ENCODE data around the gene MMGT1.

The MMGT1 gene

DNA sequence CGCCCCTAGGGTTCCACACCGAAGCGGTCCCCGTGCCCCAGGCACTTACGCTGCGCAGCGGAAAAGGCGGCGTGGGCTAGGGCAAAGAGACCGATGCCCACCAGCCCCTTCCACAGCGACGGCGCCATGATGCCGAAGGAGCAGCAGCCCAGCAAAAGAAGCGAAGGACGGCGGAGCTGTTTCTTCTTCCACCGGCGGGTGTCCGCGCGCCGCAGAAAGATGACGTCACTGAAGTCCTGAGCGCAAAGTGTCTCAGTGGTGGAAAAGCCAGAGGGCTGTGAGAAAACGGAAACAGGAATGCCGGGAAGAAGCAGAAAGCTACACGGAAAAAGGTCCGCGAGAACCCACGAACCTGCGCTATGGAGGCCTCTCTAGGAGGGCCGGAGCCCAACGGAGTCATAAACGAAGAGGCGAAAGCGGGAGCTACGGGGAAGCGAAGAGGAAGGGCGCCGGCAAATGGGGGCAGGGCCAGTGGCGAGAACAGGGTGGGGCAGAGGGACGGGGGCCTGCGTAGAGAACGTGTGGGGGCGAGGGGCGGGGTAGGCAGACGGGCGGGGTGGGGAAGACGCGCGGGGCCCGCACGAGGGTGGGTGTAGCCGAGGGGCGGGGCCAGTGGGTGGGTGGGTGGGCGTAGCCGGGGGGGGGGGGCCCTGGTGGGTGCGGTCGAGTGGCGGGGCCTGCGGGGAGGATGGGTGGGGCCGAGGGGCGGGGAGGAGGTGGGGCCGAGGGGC, at the start of gene MMGT1:
Gene MMGT1 (minus strand): TSS at position 441 of the 731 bp plus-strand sequence. CDS start 313 bp downstream, at position 128.
- peak; percentile 56 to 81 (median 62) for DNase-seq (ENCODE audit: low read depth in 3 of 3)

DNA sequence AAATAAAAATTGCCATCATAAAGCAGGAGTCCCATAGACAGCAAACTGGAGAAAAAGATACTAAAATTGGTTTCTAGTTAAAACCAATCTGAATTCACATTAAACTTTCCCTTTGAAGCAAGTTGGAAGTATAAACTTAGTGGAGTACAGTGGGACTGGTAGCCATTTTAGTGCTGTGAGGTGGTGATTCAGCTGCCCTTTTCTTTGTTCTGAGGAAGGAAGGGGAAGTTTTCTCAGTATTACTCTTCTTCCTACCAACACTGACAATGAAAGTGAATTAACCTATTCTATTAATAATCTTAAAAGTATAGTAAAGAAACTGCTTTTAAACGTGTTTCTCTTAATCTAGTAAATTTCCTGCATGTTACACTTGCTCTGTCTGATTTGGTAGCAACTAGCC, 48.1 kb upstream of the MMGT1 start:
- no peak for DNase-seq (ENCODE audit: low read depth in 3 of 3)

DNA sequence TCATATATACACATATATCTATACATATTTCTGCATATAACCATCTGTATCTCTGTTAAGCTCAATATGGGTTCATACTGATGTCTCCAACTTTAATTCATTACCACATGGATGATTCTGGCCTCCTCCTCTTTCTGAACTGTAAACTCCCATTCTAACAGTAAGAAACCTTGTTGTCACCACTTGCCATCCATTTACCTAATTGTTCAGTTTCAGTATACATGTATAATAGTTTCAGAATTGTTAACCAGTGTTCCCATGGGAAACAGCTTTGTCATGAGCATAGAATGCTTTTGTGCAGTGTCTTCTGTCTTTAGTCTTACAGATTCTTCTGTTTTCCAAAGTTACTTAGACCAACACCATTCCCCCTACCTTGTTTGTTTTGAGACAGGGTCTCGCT, 47.4 kb upstream of the MMGT1 start:
- no peak for DNase-seq (ENCODE audit: low read depth in 3 of 3)

DNA sequence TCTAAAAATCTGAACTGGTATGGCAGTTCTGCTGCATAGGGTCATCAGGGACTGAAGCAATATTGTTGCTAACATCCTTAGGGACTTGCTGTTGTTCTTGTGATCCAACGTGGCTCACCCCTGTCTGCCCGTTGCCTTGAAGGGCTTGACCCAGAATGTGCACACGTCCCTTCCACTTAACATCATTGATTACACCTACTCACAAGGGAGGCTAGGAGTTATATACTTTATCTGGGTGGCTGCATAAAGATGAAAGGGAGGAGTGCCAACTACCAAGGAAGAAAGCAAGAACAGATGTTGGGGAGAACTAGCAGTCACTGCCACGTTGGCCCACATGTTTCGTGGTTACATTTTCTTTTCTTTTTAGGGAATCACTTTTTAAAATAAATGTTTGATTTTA, 45.4 kb upstream of the MMGT1 start:
- no peak for DNase-seq (ENCODE audit: low read depth in 3 of 3)

DNA sequence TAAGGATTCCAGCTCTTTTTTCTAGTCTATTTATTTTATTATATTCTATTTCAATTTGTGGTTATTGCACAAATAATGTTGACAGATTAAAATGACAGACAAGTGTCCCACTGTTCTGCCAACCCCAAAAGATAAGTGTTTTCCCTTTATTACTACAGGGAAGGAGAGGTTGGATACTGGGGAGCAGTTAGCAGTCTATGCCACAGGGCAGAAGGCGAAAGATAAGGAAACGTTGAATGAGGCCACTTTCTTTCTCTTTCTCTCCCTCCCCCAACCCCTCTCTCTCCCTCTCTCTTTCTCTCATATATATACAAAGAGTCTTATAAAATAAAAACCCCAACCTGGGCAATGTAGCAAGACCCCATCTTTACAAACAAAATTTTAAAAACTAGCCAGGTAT, 43.1 kb upstream of the MMGT1 start:
- no peak for DNase-seq (ENCODE audit: low read depth in 3 of 3)

DNA sequence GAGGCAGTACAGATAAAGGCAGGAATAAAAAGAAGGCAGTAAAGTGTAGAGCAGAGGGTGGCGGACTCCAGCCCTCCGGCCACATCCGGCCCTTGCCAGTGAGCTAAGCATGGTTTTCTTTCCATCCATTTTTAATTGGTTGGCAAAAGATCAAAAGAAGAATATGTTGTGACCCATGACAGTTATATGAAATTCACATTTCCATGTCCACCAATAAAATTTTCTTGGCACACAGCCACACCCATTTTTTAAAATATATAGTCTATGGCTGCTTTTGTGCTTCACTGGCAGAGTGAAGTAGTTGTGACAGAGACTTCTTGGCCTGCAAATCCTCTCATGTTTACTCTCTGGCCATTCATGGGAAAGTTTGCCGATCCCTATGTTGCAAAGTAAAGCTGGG, 41.2 kb upstream of the MMGT1 start:
- DNase-seq (ENCODE audit: low read depth in 3 of 3), result no peak

DNA sequence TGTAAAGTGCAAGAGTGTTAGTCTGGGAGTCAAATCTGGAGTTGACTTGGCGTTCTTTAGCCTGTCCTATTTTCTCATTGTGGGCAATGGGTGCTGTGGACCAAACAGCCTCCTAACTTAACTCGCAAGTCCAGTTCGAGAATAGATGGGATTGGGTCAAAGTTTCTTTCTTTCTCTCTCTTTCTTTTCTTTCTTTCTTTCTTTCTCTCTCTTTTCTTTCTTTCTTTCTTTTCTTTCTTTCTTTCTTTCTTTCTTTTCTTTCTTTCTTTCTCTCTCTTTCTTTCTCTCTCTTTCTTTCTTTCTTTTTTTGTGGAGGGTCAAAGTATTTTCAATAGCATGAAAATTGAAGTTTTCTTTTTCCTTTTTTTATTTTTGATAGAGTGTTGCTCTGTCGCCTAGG, 14.5 kb upstream of the MMGT1 start:
- DNase-seq (ENCODE audit: low read depth in 3 of 3), result no peak

DNA sequence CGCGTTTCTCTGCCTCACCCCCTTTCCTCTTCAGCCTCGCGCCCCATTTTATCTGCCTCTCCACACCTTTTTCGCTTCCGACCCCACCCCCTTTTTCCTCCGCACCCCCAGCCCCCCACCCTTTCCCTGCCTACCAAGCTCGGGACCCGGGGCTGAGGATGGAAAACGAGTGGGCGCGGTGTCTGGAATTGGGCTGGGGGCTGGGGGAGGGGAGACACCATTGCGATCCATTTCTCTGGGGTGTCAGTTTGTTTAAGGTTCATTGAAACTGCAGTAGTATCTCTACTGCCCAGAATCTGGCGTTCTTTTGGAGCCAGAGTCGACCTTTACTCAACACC, 12.2 kb upstream of the MMGT1 start:
- DNase-seq (ENCODE audit: low read depth in 3 of 3), result no peak

DNA sequence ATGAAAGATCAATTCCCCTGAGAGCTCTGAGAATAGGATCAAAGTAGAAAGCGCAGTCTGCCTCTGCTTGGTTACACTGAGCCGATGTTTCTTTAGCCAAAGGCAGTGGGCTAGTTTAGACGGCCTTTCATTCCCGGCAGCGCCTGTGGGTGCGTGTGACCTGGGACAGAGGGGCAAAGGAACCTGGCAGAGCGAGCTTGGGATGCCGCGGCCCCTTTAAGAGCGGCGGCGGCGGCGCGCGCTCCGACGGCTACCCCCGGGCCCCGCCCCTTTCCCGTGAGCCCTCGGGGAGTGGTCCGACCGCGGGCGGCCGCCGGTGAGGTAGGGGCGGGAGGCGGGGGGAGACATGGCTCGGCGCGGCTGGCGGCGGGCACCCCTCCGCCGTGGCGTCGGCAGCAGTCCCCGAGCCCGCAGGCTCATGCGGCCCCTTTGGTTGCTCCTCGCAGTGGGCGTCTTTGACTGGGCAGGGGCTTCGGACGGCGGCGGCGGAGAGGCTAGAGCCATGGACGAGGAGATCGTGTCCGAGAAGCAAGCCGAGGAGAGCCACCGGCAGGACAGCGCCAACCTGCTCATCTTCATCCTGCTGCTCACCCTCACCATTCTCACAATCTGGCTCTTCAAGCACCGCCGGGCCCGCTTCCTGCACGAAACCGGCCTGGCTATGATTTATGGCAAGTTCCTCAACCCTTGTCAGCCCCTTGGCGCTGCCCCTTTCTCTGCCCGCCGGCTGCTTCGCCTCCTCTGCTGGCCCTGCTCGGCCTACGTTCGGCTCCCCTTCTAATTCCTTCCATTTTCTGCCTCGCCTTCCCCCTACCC, 11.6 kb upstream of the MMGT1 start, which contains the start of gene SLC9A6:
Gene SLC9A6 (plus strand): TSS at position 279 of the 816 bp plus-strand sequence. CDS start 224 bp downstream, at position 503.
- peak; percentile 40 to 62 (median 44) for DNase-seq (ENCODE audit: low read depth in 3 of 3)

DNA sequence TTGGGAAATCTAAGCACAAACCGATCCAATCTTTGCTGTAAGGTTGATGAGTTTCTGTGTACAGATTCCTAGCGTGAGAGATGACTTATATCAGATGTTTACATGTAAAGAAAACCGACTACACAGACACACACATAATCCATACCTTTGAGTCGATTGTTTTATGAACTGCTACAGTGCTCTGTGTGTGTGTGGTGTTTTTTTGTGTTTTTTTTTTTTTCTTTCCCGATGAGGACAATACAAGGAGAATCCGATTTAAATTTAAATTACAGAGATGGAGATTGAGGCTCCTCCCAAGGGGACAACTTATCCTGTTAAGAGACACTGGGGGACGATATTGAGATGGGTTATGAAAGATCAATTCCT, 11.0 kb upstream of the MMGT1 start:
- no peak for DNase-seq (ENCODE audit: low read depth in 3 of 3)

DNA sequence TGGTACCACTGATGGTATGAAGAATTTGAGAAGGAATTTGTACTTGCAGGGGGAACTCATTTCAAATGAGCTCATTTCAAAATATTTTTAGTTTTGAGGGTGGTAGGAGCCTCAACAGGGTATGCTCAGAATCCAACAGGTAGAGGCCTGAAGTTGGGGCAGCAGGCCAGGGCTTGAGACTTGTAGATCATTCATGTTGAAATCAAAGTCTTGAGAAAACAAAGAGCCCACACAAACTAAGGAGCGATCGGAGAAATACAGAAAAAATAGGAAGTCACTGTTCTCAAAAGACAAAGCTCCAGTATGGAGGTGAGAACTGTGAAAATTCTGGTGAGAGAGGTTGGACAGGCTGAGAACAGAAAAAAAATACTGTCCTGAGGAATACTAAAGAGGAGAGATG, 10.5 kb upstream of the MMGT1 start:
- no peak for DNase-seq (ENCODE audit: low read depth in 3 of 3)

DNA sequence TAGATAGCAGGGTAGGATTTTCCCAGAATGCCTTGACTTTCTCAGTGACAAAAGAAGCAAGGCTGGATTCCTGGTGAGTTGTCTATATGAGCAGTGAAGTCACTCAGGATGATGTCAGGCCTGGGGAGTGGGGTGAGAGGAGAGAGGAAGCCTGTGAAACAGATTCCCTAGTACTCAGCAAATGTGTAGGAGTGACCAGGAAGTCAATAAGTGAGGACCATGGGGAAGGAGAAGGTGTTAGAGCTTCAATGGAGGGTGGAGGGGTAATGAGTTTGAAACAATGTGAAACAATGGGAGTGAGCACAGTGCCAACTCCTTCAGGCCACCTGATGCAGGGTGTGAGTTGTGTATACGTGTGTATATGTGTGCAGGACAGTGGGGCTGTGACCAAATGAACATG, 9.1 kb upstream of the MMGT1 start:
- DNase-seq (ENCODE audit: low read depth in 3 of 3), result no peak

DNA sequence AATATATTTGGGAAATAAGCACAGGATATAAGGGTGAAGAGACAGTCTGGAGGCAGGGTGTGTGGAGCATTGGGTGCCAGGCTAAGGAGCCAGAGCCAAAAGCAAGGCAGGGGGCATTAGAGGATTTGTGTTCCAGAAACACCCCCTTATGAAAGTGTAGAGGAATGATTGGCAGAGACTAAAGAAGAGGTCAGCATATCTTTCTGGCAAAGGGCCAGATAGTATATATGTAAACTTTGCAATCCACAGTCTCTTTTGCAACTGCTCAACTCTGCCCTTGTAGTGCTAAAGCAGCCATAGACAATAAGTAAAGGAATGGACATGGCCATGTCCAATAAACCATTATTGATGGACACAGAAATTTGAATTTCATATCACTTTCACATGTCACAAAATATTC, 7.9 kb upstream of the MMGT1 start:
- DNase-seq (ENCODE audit: low read depth in 3 of 3), result no peak

DNA sequence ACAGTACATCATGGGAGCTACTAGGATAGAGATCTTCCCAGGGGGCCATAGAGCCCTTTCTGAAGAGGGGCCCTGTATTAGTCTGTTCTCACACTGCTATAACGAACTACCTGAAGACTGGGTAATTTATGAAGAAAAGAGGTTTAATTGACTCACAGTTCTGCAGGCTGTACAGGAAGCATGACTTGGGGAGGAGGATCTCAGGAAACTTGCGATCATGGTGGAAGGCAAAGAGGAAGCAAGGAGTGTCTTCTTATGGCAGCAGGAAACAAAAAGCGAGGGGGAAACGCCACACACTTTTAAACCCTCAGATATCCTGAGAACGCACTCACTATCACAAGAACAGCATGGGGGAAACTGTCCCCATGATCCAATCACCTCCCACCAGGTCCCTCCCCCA, 7.2 kb upstream of the MMGT1 start:
- no peak for DNase-seq (ENCODE audit: low read depth in 3 of 3)

DNA sequence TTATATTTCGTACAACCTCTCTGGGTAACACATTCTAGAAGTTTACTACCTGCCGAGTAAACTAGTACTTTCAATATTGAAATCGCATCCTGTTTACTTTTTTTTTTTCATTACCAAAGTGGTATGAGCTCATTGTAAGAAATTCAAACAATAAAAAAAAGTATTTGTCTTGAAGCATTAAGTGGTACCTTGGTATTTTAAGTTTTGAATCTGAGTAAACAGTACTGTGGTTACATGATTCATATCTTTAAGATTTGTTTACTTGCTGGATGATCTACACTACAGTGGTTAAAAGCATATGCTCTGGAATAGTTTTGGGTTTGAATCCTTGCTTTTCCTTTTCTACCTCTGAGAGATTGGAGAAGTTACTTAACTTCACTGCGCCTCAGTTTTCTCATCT, 3.8 kb upstream of the MMGT1 start:
- DNase-seq (ENCODE audit: low read depth in 3 of 3), result no peak

DNA sequence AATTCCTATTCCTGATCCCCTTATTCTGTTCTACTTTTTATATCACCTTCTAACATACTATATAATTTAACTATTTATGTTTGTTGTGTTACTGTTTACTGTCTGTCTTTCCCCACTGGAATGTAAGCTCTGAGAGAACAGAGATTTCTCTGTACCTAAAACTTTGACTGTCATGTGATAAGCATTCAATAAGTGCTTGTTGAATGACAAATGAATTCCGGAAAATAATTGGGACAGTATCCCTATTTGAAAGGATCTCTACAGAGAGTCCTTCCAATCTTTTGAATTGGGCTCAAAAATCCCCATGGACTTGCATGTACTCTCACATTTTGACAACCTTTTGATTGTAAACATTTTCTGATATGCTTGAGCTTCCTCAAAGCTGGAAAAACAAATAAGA, 1.6 kb upstream of the MMGT1 start:
- DNase-seq (ENCODE audit: low read depth in 3 of 3), result no peak

DNA sequence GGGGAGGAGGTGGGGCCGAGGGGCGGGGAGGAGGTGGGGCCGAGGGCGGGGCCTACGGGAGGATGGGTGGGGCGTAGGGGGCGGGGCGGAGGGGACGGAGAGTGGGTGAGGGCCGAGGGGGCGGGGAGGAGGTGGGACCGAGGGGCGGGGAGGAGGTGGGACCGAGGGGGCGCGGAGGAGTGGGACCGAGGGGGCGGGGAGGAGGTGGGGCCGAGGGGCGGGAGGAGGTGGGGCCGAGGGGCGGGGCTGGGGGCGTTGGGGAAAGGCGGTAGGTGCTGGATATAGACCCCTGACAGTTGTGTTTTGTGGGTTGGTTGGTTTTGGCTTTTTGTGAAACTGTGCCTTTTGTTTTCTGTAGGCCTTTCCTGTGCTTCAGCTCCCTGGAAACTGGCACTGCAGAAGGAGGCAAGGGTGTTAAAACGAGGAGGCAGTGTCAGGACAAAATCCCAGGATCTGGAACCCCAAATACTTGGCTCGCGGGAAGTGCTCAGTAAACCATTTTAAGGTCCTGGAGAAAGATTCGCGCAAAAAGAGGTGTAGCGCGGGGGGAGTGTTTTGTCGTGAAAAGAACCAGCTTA, 580 bp upstream of the MMGT1 start:
- peak in 2 of 3 experiments; percentile 48 to 66 for DNase-seq (ENCODE audit: low read depth in 3 of 3)

DNA sequence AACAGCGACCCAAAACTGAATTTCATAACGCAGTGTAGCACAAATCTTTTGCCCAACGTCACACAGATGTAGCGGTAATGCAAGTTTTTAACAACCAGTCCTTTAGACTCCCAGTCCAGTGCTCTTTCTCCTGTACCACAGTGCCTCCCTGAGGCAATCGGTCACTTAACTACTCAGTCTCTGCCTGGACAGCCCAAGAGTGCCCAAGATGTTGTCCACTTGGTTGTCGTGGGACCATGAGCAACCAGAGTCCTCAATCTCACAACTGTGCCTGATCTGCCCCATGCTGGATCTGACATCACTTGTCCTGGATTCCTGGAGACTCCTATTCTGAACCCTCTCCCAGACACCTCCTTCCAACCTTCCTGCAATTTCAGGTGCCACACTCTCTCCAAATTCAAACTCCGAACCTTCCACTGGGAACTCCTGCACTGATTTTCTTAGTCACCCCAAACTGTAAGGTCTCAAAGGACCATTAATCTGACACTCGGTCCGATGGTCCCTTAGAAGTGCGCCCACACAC, 702 bp downstream of the MMGT1 start:
- DNase-seq (ENCODE audit: low read depth in 3 of 3), result no peak

DNA sequence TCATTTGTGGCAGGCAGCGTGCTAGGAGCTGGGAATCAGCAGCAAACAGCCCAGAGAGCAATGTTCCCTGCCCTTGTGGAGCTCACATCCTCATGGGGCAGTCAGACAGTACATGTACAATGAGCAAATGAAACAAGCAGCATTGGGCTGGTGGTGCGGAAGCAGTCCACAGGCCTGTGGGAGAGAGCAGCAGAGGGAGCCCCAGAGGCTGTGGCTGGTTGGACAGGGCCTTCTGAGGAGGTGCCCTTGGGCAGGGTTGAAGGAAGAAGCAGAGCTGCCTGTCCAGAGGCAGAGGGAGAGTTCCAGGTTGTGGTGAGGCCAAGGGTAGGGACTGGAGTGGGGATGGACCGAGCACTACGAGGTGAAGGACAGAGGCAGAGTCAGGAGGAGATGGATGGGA, 22.5 kb downstream of the MMGT1 start:
- DNase-seq (ENCODE audit: low read depth in 3 of 3), result no peak

DNA sequence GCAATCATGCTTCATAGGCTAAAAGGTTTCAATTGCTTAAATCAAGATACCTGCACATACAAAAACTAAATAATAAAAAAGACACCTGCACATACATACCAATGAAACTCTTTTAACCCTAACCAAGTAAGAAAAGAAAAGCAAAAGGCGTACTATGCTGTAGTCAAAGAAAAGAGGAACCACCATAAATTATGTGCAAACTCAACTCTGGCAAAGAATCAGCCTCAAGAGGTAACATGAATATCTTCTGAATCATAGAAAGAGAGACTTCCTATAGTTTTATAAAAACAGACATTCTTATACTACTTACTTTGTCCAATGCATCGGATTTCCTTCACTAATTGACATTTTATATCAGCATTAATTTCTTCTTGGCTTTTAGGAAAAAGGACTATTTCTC, 29.3 kb downstream of the MMGT1 start:
- no peak for DNase-seq (ENCODE audit: low read depth in 3 of 3)

DNA sequence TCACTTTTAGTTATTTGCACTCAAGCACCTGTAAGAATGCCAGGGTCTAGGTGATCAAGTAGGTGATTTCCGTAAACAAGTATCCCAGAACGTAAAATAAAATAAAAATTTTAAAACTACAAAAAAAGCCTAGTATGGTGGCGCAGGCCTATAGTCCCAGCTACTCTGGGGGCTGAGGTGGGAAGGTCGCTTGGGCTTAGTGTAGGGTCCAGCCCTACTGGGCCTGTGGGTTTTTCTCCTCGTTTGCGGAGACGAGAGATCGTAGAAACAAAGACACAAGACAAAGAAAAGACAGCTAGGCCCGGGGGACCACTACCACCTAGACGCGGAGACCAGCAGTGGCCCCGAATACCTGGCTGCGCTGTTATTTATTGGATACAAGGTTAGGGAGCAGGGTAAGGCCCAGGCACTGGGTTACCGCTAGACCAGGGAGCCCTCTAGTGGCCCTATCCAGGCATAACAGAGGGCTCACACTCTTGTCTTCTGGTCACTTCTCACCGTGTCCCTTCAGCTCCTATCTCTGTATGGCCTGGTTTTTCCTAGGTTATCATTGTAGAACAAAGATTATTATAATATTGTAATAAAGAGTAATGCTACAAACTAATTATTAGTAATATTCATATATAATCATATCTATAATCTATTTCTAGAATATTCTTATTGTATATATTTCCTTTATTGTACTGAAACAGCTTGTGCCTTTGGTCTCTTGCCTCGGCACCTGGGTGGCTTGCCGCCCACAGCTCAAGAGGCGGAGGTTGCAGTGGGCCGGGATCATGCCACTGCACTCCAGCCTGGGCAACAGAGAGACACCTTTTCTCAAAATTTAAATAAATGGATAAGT, 41.9 kb downstream of the MMGT1 start:
- DNase-seq (ENCODE audit: low read depth in 3 of 3), result peak in 1 of 3 experiments; percentile 37

DNA sequence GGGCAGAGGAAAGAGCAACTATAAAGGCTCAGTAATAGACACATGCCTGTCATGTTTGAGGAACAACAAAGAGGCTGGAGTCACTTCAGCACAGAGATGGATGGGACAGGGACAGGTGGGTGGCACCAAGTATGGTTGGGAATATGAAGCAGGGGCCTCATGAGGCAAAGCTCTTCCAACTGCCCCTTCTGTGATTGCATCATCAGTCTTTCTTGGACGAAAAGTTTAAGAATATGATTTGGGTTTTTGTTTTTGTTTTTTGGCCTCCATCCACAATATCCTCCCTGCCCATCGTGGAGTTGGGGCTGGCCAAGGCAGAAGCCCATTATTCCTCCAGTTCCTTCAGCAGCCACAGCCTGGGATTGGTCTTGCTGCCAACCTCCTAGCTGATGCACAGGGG, 45.9 kb downstream of the MMGT1 start:
- DNase-seq (ENCODE audit: low read depth in 3 of 3), result no peak
